ENCODE results near the gene BBS10.
"Not testable (repeated sequence)": the region's sequence is repeated elsewhere in the genome, so short reads cannot be mapped to it uniquely, and the experiment has no call there.

The BBS10 gene
- 10.0 to 16.1 (median 10.8) reads per million in 4 experiments for total RNA-seq

DNA sequence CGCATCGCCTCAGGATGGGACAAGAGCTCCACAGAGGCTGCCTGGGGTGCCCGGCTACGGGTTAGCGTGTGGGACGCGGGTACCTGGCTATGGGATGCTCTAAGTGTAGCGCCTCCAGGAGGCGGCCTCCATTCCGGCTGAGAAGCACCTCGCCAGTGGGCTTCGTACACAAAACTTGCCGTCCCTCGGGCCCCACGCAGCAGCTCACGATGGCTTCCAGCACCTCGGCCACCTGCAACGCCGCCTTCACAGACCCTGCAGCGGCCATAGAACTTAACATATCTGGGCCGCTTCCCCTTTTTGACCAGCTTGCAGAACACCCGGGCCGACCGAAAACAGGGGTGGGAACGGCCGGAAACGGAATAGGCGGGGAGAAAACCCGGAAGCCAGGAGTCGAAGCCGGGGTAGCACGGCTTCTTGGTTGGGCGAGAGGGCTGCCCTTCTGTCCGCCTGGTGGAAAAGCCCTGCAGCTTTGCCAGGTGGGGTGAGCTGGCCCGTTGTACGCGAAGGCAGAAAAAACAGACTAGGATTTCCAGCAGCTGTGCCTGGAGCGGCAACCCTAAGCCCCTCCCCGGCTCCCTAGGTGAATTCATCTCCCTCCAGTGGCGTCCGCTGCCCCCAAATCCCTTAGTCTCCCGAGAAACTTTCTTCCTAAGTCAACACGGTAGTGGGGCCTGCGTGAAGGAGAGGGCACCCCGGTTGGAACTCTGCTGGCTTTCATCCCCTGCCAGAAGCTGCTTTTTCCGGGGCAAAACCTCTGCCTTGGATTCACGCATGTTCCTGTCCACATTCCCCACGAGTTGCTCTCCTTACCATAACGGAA, at the start of gene BBS10:
Gene BBS10 (minus strand): TSS at position 337 of the 823 bp plus-strand sequence. CDS start 57 bp downstream, at position 280.
- peak; percentile 67 for DNase-seq

DNA sequence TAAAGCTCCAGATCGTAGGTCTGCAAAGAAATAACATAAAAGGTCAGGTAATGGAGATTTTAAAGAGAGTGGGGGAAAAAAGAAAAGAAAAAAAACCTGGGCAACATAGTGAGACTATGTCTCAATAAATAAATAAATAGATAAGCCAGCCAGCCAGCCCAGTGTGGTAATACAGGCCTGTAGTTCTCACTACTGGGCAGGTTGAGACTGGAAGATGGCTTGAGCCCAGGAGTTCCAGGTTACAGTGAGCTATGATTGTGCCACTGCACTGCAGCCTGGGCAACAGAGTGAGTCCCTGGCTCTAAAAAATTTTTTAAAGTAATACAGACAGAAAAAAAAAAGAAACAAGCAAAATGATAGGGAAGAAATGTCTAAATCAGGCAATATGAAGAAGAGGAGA, 43.2 kb upstream of the BBS10 start:
- no peak for DNase-seq

DNA sequence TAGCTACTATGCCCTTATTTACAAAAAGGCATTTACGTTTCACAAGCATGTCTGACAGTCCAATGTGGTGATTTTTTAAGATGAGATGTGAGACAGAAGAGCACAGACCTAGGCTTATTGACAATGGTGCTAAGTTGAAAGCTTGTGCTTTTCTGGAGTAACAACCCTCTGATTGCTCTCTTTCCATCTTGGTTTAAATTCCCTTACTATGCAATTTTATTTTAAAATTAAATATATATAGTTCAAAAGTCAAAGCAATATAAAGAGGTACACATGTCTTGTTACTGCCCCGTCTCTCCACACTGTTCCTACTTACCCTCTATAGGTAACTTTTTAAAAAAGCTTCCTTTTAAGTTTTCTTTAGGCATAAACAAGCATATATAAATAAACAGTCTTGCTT, 39.4 kb upstream of the BBS10 start:
- no peak for DNase-seq

DNA sequence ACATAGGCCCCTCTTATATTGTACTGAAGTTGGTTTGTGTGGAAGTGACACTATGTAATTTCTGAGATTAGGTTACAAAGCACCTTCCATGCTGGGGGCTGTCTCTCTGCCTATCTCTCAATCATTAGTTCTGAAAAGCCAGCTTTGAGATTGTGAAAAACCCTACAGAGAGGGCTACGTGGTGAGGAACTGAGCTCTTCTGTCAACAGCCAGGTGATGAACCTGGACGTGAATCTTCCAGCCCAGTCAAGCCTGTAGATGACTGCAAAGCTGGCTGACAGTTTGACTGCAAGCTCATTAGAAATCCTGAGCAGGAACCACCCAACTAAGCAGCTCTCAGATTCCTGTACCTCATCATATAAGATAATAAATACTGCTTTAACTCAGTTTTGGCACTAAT, 36.3 kb upstream of the BBS10 start:
- no peak for DNase-seq

DNA sequence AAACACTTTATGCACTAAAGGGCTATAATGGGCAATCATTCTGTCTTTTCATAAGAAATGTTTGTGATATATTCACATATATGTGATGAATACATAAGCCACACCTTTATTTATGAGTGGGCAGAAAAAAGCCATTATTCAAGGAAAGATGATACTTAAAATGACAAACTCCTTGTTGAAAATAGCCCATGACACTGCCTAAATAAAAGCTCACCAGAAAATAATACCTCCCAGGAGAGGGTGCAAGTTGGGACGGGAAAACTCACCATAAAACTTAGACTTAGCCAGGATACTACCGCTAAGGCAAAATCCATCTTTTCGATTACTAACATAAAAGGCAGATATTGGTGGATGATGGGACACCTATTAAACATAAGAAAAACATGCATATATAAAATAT, 35.8 kb upstream of the BBS10 start:
- DNase-seq = no peak

DNA sequence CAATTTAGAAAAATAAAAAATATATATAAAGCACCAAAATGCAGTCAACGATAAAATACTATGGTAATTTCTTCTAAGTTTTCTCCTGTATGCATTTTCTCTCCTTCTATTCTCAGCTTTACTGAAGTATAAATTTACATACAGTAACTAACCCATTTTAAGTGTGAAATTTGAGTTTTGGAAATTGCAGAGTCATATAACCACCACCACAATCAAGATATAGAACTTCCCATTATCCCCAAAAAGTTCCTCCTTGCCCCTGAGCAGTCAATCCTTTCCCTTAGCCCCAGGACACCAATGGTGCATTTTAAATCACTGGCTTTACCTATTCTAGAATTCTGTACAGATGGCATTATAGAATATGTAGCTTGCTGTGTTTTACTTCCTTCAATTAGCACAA, 31.0 kb upstream of the BBS10 start:
- DNase-seq = no peak

DNA sequence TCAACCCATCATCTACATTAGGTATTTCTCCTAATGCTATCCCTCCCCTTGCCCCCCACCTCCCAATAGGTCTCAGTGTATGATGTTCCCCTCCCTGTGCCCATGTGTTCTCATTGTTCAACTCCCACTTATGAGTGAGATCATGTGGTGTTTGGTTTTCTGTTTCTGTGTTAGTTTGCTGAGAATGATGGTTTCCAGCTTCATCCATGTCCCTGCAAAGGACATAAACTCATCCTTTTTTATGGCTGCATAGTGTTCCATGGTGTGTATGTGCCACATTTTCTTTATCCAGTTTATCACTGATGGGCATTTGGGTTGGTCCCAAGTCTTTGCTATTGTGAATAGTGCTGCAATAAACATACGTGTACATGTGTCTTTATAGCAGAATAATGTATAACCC, 28.7 kb upstream of the BBS10 start:
- not testable (repeated sequence) for DNase-seq

DNA sequence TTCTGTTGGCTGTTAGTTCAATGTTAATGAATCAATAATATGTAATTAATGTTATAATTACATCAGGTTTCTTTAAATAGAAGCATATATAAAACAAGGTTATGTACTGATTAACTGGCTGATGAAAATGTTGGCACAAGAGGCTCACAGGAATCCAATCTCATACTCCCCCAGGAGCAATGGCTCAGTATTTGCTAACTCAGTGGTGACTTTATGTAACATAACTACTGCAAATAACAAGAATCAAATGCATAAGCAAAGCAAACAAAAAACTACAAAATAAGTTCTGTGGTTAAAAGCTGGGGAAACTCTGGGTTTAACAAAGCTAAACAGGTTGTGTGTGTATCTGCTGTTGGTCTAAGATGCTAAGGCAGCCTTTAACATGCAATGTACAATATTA, 27.7 kb upstream of the BBS10 start:
- no peak for DNase-seq

DNA sequence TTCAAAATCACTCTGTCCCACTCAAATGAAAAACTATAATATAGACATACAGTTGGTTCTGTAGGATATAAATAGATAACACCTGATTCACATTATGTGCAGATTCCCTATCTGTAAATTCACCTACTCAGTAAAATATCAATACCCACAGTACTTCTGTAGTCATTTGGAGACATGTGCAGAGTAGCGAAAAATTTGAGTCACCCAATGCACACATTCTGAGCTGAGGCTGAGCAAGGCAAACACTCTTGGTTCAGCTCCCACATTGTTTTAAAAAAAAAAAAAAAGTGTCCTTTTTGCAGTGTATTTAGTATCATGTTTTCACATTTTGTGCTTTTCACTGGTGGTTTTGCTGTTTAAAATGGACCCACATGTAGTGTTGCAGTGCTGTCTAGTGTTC, 27.3 kb upstream of the BBS10 start:
- DNase-seq = no peak

DNA sequence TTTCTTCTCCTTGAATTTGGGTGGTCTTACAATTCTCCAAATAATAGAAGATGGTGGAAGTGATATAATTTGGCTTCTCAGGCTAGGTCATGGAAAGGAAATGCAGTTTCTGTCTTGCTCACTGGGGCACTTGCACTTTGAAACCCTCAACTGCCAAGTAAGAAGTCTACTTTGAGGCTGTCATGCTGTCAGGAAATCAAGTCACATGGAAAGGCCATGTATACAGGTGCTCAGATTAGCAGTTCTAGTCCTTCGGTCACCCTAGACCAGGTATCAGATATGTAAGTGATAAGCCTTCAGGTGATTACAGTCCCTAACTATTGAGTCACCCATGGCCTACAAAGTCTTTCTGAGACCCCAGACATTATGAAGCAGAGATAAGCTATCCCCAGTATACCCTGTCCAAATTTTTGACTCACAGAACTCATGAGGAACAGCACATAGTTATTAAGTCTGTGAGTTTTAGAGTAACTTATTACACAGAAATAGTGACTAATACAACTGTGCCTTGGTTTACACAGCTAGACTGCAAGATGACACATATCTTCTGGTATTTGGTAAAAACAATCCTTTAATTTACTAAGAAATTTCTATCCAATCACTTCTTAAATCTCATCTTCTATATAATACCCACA, 26.3 kb upstream of the BBS10 start:
- DNase-seq = no peak

DNA sequence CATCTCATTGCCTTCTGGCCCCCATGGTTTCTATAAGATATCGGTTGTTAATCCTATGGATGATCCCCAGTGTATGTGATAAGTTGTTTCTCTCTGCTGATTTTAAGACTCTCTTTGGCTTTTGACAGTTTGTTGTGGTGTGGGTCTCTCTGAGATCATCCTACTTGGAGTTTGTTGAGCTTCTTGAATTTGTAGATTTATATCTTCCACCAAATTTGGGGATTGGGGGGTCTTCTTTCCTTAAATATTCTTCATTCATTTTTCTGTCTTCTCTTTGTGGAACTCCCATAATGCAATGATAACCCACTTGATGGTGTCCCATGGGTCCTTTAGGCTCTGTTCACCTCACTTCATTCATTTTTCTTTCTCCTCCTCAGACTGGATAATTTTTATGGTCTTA, 20.0 kb upstream of the BBS10 start:
- DNase-seq = no peak

DNA sequence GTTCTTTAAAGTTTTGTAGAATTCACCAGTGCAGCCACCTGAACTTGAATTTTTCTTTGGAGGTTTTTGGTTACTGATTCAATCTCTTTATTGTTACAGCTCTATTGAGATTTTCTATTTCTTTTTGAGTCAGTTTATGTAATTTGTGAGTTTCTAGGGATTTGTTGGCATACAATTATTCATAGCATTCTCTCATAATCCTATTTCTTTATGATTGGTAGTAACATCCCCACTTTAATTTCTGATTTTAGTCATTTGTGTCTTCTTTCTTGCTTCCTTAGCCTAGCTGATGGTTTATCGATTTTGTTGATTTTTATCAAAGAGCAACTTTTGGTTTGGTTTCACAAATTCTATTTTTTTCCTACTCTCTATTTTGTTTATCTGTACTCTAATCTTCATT, 17.9 kb upstream of the BBS10 start:
- no peak for DNase-seq

DNA sequence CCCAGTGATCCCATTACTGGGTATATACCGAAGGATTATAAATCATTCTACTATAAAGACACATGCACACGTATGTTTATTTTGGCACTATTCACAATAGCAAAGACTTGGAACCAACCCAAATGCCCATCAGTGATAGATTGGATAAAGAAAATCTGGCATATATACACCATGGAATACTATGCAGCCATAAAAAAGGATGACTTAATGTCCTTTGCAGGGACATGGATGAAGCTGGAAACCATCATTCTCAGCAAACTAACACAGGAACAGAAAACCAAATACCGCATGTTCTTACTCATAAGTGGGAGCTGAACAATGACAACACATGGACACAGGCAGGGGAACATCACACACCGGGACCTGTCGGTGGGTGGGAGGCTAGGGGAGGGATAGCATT, 15.9 kb upstream of the BBS10 start:
- not testable (repeated sequence) for DNase-seq

DNA sequence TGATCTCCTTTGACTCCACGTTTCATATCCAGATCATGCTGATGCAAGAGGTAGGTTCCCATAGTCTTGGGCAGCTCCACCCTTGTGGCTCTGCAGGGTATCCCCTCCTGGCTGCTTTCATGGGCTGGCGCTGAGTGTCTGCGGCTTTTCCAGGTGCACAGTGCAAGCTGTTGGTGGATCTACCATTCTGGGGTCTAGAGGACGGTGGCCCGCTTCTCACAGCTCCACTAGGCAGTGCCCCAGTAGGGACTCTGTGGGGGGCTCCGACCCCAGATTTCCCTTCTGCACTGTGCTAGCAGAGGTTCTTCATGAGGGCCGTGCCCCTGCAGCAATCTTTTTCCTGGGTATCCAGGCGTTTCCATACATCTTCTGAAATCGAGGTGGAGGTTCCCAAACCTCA, 12.1 kb upstream of the BBS10 start:
- DNase-seq = no peak

DNA sequence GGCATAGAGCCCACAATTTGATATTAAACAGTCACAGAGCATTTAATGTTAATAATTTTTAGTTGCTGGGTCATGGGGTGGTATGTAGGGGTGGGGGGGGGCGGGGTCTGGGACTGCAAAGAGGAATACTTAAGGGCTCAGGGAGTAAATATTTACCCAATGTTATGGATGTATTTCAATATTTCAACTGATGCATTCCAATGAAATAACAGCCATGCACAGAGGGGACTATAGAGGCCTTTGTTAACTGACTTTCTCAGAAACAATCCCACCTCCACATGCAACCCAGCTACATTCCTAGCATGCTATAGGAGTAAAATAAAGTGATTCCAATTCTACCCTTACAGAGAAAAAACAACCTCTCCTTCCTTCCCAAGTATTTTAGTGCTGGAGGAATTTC, 7.9 kb upstream of the BBS10 start:
- no peak for DNase-seq

DNA sequence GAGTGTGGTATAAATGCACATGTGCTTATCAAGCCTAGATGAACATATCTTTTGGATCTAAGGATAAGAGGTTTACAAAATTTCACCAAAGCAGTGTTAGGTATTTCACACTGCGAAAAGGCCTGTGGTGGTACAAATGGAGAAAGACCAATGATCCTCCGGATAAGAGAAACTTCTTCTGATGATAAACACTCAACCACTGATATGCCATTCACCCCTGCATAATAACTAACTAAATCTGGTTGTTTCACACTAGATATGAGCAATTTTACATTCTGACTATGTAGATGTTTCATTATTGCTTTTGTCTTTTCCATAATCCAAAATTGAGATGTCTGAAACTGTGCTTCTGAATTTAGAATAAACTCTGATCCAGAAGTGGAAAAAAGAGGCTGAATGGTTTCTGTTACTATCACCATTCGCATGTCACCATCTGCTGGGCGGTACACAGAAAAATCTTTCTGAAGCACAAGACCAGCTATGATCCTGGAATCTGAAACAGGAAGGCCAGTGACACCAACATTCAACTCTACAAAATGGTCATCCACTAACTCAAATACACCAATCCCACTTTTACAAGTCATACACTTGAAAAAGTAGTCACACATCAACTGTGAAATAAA, 1.3 kb downstream of the BBS10 start:
- DNase-seq = no peak

DNA sequence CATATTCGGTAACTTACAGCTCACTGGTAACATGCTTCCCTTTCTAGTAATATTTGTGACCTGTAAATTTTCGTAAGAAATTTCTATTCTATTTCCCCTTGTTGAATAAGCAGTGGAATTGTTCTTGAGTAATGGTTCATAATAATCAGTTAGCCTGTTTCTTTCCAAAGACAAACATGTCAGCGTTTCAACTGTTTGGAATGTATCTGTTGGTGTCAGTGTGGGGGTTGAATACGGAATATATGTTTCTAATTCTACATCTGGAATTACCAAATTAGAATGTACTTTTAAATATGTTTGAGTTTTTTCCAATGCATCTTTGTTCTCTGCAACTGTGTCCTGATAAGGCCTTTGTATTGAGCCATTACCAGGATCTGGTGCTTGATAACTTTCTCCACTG, 2.0 kb downstream of the BBS10 start:
- no peak for DNase-seq

DNA sequence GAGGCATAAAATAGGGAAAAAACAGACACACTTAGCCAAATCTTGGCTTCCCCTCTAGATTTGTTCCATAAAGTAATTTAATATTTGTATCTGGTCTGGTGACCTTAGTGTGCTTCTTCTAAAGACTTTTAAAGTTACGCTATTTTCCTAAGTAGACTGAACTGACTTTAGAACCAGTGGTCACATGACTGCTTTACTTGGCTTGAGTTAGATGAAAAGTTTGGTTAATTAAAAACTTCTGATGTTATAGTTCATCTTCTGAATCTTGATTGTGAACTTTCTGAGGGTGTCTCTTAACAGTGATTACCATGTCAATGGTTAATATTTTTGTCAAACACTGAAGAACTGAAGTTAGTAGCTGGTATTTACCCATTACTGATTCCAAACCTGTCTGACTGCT, 2.6 kb downstream of the BBS10 start:
- no peak for DNase-seq

DNA sequence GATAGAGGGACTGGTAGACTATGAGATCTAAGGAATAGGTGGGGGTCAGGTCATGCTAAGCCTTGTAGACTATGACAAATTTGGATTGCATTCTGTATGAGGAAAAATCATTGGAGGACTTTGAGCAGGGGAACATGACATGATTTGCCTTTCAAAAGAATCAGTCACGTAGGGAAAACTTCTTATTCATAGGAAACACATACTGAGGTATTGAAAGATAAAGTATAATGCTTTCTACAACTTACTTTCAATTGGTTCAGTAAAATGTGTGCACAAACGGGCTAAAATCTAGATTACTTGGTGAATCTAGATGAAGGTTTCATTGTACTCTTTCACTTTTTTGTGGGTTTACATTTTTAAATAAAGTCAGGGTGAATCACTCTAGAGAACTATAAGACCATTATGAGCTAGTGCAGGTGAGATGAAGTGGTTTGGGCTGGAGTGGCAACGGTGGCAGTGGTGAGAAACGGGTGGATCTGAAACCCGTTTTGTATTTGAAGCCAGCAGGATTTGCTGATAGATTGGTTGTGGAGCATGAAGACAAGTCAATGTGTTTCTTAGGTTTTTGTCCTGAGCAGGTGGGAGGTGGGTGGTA, 6.7 kb downstream of the BBS10 start:
- DNase-seq = no peak

DNA sequence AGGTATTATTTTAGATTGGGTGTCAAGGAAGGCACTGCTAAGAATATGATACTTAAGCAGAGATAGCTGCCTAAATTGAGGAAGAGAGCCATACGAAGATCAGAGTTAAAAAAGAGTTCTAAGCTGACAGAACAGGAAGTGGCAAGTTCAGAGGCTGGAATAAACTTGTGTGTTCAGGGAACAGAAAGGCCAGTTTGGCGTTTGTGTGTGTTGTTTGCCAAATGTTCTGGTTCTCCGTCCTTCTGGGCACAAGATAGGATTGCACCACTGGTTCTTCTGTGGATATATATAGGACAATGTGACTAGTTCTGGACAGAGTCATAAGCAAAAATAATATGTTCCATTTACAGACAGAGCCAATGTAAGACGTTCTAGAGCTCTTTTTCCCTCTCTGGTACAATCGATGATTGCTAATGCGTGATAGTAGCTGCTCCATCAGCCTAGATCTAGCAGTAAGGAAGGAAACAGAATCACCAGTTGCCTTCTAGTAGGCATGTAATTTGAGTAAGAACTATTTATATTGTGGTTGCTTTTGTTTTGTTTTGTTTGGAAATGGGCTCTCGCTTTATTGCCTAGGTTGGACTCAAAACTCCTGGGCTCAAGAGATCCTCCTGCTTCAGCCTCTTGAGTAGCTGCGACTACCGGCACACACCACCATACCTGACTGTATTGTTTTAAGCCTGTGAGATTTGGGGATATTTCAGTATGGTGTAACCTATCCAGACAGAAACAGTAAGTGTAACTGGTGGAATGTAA, 7.4 kb downstream of the BBS10 start:
- no peak for DNase-seq

DNA sequence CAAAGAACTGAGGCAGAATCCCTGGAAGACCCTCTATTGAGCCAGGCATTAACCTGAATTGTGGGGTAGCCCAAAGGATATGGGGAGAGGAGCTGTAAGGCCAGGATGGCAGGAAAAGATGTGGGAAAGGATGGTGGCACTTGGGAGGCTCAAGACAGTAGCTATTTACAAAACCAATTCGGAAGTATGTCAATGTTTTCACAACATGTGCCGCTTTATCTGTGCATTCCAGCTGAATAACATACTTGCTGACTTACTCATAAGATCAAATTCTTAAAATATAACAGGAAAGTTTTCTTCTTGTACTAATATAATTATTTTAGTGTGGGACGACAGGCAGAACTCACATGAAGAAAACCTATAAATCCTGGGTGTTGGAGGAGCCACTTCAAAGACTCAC, 10.6 kb downstream of the BBS10 start:
- no peak for DNase-seq

DNA sequence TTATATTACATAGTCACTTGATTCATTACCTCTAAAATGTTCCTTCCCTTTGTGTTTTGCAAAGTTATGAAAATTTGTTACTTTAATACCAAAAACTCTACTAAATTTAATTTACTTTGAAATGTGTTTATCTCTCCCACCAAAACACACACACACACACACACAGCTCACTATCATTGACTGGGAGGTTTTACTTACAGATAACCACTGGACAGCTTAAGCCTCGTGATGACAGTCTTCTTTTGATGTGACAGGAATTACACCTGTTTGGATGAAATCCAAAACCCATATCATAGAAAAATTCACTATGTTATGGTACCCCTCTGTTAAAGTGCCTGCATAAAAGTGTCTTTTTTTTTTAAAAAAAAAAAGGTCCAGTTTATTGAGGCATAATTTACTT, 15.6 kb downstream of the BBS10 start:
- DNase-seq = no peak

DNA sequence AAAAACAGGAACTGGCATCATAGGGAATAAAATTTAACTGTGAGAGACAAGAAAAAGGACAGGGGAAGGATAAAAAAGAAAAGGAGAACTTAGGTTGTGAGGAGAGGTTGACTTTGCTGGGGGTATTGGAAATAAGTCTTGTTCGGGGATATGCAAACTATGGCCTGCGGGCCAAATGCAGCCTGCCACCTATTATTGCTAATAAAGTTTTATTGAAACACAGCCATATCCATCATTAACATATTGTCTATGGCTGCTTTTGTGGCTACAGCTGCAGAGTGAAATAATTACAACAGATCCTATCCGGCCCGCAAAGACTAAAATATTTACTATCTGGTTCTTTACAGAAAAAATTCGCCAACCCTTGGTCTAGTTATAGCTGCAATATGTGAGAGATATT, 18.6 kb downstream of the BBS10 start:
- DNase-seq = no peak

Measured in effector CD8-positive, alpha-beta T cell (primary cell).